Keratinocyte (primary cell): Measurements from ENCODE around the gene TOM1L2. TPM values are rescaled to one million over a fixed set of nuclear protein-coding genes. Genes with fewer than 3 reads are reported as not detected.

Experiments
- DNase-seq: peaks from one replicate; pipeline ENCODE4 v3.0.0-alpha.2; 2011; ENCODE audit warnings: low read depth, missing footprints, low spot score
- FAIRE-seq: peaks from 2 replicates; lab custom pipeline; 2011; peaks lifted over from hg19 to GRCh38; lab: Jason Lieb, UNC
- H2AFZ ChIP-seq: 2 replicates; pipeline ENCODE4 v1.6.0; 2012; ENCODE audit warnings: low read length, control low read depth, inconsistent platforms; ENCODE audit not compliant: control insufficient read depth
- H3K27ac ChIP-seq: 2 replicates; pipeline ENCODE4 v1.5.1; 2011; ENCODE audit warnings: low read length; ENCODE audit not compliant: control insufficient read depth, insufficient read depth
- H3K27me3 ChIP-seq: 3 replicates; pipeline ENCODE4 v1.6.0; 2011; ENCODE audit warnings: low read length; ENCODE audit not compliant: control insufficient read depth, insufficient read depth; ENCODE audit errors: extremely low read depth
- H3K36me3 ChIP-seq, 2 experiments: 2 replicates in 1 of 2; 3 replicates in 1 of 2; pipeline ENCODE4 v1.5.1; 2011; ENCODE audit warnings: low read length in 2 of 2, mild to moderate bottlenecking in 1 of 2; ENCODE audit not compliant: control insufficient read depth in 2 of 2, insufficient read depth in 2 of 2; ENCODE audit errors: extremely low read depth in 1 of 2
- H3K4me1 ChIP-seq: 3 replicates; pipeline ENCODE4 v1.5.1; 2011; ENCODE audit warnings: low read length; ENCODE audit not compliant: control insufficient read depth, insufficient read depth; ENCODE audit errors: extremely low read depth
- H3K4me2 ChIP-seq: 3 replicates; pipeline ENCODE4 v1.6.0; 2011; ENCODE audit warnings: low read depth, low read length; ENCODE audit not compliant: control insufficient read depth, insufficient read depth; ENCODE audit errors: extremely low read depth
- H3K4me3 ChIP-seq, 3 experiments: fragments of 200-600 bp in 1 of 3; sonication (generic) in 1 of 3; 2 replicates in 2 of 3; 3 replicates in 1 of 3; pipeline ENCODE4 v1.5.1; 2011 to 2016; ENCODE audit warnings: low read length in 3 of 3, mild to moderate bottlenecking in 3 of 3, control low read depth in 2 of 3, inconsistent platforms in 1 of 3, low read depth in 1 of 3, mixed read lengths in 1 of 3, mixed run types in 1 of 3, moderate library complexity in 1 of 3; ENCODE audit not compliant: control insufficient read depth in 2 of 3, insufficient read depth in 2 of 3; ENCODE audit errors: extremely low read depth in 1 of 3
- H3K79me2 ChIP-seq: 2 replicates; pipeline ENCODE4 v1.6.0; 2012; ENCODE audit warnings: low read length; ENCODE audit not compliant: control insufficient read depth, insufficient read depth
- H3K9ac ChIP-seq: 3 replicates; pipeline ENCODE4 v1.6.0; 2011; ENCODE audit warnings: low read length; ENCODE audit not compliant: control insufficient read depth, insufficient read depth; ENCODE audit errors: extremely low read depth
- H3K9me1 ChIP-seq: 3 replicates; pipeline ENCODE4 v1.6.0; 2011; ENCODE audit warnings: low read length; ENCODE audit not compliant: control insufficient read depth, insufficient read depth; ENCODE audit errors: extremely low read depth
- H3K9me3 ChIP-seq: 2 replicates; pipeline ENCODE4 v1.5.1; 2012; ENCODE audit warnings: low read depth, low read length; ENCODE audit not compliant: control insufficient read depth
- H4K20me1 ChIP-seq: 3 replicates; pipeline ENCODE4 v1.6.0; 2011; ENCODE audit warnings: low read length; ENCODE audit not compliant: control insufficient read depth, insufficient read depth; ENCODE audit errors: extremely low read depth
- EZH2 ChIP-seq: IDR thresholded peaks from one replicate; pipeline ENCODE4 v1.6.1; 2012; ENCODE audit warnings: inconsistent platforms, mild to moderate bottlenecking, low read length, moderate library complexity
- dilution Hi-C: fragments of 300-500 bp; cut with MboI; formaldehyde crosslinking; loops from one replicate; pipeline ENCODE4 v1.7.0; 2020; ENCODE audit warnings: low sequenced_read_pairs; ENCODE audit not compliant: extremely low pct_ligation_motif_present
- polyA plus RNA-seq, 5 experiments: library from polyadenylated mRNA; depleted of rRNA in 3 of 5; stranded (reverse) in 3 of 5; stranded (forward) in 1 of 5; unstranded in 1 of 5; fragments of >200 nt; gene quantifications; 1 replicate in 1 of 5; 2 replicates in 3 of 5; 3 replicates in 1 of 5; pipeline versions ENCODE4 v1.2.1 to v1.2.3, GENCODE V29; 2011 to 2012; ENCODE audit warnings: missing spikeins in 2 of 5, low read depth in 1 of 5, low replicate concordance in 1 of 5
- small RNA-seq, 3 experiments: library from RNA; depleted of rRNA; stranded (forward); fragments of <200 nt; gene quantifications; one replicate each; pipeline ENCODE3, GENCODE V24; 2012; ENCODE audit warnings: low read depth in 3 of 3, low replicate concordance in 1 of 3; ENCODE audit not compliant: insufficient read length in 3 of 3
- TF ChIP-seq, protein P1 (sequence below), 3 experiments: IDR thresholded peaks in 1 of 3; conservative IDR thresholded peaks in 1 of 3; optimal IDR thresholded peaks in 1 of 3; 2 replicates in 2 of 3; 3 replicates in 1 of 3; pipeline versions ENCODE3 to v1.5.1; 2011; ENCODE audit warnings: low read length in 3 of 3, mild to moderate bottlenecking in 3 of 3, moderate library complexity in 2 of 3, control low read depth in 1 of 3, inconsistent platforms in 1 of 3; ENCODE audit not compliant: insufficient read depth in 2 of 3; ENCODE audit errors: extremely low read depth in 1 of 3

Gene TOM1L2
- polyA plus RNA-seq, 1 donor (not counting 4 experiments of a cell fraction or from before 2014, with no cell fraction given), result 36.3 TPM

DNA sequence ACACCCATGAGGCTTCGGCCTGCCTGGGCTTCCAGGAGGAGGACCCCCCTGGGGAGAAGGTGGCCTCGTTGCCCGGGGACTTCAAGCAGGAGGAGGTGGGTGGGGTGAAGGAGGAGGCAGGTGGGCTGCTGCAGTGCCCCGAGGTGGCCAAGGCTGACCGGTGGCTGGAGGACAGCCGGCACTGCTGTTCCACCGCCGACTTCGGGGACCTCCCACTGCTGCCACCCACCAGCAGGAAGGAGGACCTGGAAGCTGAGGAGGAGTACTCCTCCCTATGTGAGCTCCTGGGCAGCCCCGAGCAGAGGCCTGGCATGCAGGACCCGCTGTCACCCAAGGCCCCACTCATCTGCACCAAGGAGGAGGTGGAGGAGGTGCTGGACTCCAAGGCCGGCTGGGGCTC is 176.9 kb downstream of the TOM1L2 start:
- Histone ChIP-seq H3K79me2 (peaks cover 15% of the 10 kb centered on the region), H2AFZ (no peak overlapping the region), H3K9me3 (no peaks in the 10 kb centered on the region), H4K20me1 (no peaks in the 10 kb centered on the region), H3K4me3 (no peak overlapping the region), H3K4me1 (no peaks in the 10 kb centered on the region), H3K27me3 (no peaks in the 10 kb centered on the region), H3K9me1 (no peaks in the 10 kb centered on the region), H3K4me2 (no peak overlapping the region), H3K27ac (no peak overlapping the region), H3K36me3 (peaks cover 10 to 33% of the 10 kb centered on the region in 2 experiments), H3K9ac (no peak overlapping the region)
- TF ChIP-seq, protein P1, sequence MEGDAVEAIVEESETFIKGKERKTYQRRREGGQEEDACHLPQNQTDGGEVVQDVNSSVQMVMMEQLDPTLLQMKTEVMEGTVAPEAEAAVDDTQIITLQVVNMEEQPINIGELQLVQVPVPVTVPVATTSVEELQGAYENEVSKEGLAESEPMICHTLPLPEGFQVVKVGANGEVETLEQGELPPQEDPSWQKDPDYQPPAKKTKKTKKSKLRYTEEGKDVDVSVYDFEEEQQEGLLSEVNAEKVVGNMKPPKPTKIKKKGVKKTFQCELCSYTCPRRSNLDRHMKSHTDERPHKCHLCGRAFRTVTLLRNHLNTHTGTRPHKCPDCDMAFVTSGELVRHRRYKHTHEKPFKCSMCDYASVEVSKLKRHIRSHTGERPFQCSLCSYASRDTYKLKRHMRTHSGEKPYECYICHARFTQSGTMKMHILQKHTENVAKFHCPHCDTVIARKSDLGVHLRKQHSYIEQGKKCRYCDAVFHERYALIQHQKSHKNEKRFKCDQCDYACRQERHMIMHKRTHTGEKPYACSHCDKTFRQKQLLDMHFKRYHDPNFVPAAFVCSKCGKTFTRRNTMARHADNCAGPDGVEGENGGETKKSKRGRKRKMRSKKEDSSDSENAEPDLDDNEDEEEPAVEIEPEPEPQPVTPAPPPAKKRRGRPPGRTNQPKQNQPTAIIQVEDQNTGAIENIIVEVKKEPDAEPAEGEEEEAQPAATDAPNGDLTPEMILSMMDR (optimal IDR thresholded peaks at IDR 0.05 in 1 of 3, IDR thresholded peaks at IDR 0.05 in 1 of 3, conservative IDR thresholded peaks at IDR 0.05 in 1 of 3; ENCODE audit: extremely low read depth in 1 of 3, insufficient read depth in 2 of 3, low read length in 3 of 3), result no peak
- TF ChIP-seq EZH2, result no peak
- dilution Hi-C loops, result no loop called here
- DNase-seq (no peak), FAIRE-seq (no peak)

DNA sequence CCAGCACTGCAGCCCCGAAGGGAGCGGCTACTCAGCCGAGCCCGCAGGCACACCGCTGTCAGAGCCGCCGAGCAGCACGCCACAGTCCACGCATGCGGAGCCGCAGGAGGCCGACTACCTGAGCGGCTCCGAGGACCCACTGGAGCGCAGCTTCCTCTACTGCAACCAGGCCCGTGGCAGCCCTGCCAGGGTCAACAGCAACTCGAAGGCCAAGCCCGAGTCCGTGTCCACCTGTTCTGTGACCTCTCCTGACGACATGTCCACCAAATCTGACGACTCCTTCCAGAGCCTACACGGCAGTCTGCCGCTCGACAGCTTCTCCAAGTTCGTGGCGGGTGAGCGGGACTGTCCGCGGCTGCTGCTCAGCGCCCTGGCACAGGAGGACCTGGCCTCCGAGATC is 177.8 kb downstream of the TOM1L2 start:
- FAIRE-seq (no peak), DNase-seq (no peak)
- Histone ChIP-seq H3K9me1 (no peaks in the 10 kb centered on the region), H3K36me3 (peaks cover 10 to 33% of the 10 kb centered on the region in 2 experiments), H3K27ac (no peak overlapping the region), H3K4me3 (no peak overlapping the region), H4K20me1 (no peaks in the 10 kb centered on the region), H3K27me3 (no peaks in the 10 kb centered on the region), H3K9me3 (no peaks in the 10 kb centered on the region), H3K79me2 (peaks cover 23% of the 10 kb centered on the region), H2AFZ (no peak overlapping the region), H3K4me1 (no peaks in the 10 kb centered on the region), H3K4me2 (no peak overlapping the region), H3K9ac (no peak overlapping the region)
- dilution Hi-C loops, result no loop called here
- TF ChIP-seq EZH2, result no peak
- TF ChIP-seq, protein P1 (optimal IDR thresholded peaks at IDR 0.05 in 1 of 3, IDR thresholded peaks at IDR 0.05 in 1 of 3, conservative IDR thresholded peaks at IDR 0.05 in 1 of 3; ENCODE audit: extremely low read depth in 1 of 3, insufficient read depth in 2 of 3, low read length in 3 of 3), result no peak

Small RNA genes within 50 kb of the gene (small RNA-seq; reads per million reads assigned to genes)
- gene MIR33B (1.3 to 281 (median 79.6) reads per million in 3 experiments), gene MIR6777 (0 reads per million in 3 experiments)

Other genes starting within 250 kb of the TOM1L2 start
- gene SREBF1, start 135.4 kb downstream of the TOM1L2 start, polyA plus RNA-seq, result 51.7 to 62.3 TPM (median 59.8 TPM) in 3 replicates
- 0.42 to 0.80 TPM (median 0.69 TPM) in 3 replicates for gene DRC3, start 462 bp upstream of the TOM1L2 start, polyA plus RNA-seq
- 22.4 to 24.4 TPM (median 23.6 TPM) in 3 replicates for gene ATPAF2, start 66.8 kb upstream of the TOM1L2 start, polyA plus RNA-seq
- gene GID4, start 67.0 kb upstream of the TOM1L2 start, polyA plus RNA-seq, result 15.2 to 17.6 TPM (median 16.8 TPM) in 3 replicates
- gene DRG2, start 115.5 kb upstream of the TOM1L2 start, polyA plus RNA-seq, result 33.3 to 49.2 TPM (median 36.4 TPM) in 3 replicates
- 0.20 to 0.53 TPM (median 0.25 TPM) in 3 replicates for gene MYO15A, start 136.4 kb upstream of the TOM1L2 start, polyA plus RNA-seq
- 41.5 to 71.3 TPM (median 50.2 TPM) in 3 replicates for gene ALKBH5, start 211.4 kb upstream of the TOM1L2 start, polyA plus RNA-seq